GM12878 (cell line): ENCODE data around the gene TXNL4A. TPM values are rescaled to one million over a fixed set of nuclear protein-coding genes. Genes with fewer than 3 reads are reported as not detected.

Source experiments
- ATF7 ChIP-seq: fragments of 450-650 bp; IDR thresholded peaks from 2 replicates; pipeline ENCODE4 v1.6.1; 2016; ENCODE audit warnings: low read depth, mild to moderate bottlenecking
- BCLAF1 ChIP-seq: fragments of 450-650 bp; IDR thresholded peaks from 2 replicates; pipeline ENCODE4 v1.6.1; 2017; ENCODE audit warnings: antibody characterized with exemption, mild to moderate bottlenecking, moderate library complexity
- BMI1 ChIP-seq: fragments of 450-650 bp; IDR thresholded peaks from 2 replicates; pipeline ENCODE4 v1.6.1; 2016; ENCODE audit warnings: mild to moderate bottlenecking, moderate library complexity, borderline replicate concordance
- BRCA1 ChIP-seq: IDR thresholded peaks from 2 replicates; pipeline ENCODE4 v1.6.1; 2011; ENCODE audit warnings: low read depth, low read length, improper control_type of control experiment
- CEBPB ChIP-seq, 2 experiments: fragments of 150-350 bp in 1 of 2; IDR thresholded peaks; 2 replicates each; pipeline ENCODE4 v1.6.1; 2012 to 2014; ENCODE audit warnings: low read depth in 2 of 2, low read length in 2 of 2, borderline replicate concordance in 1 of 2, inconsistent platforms in 1 of 2
- CEBPZ ChIP-seq: fragments of 150-350 bp; IDR thresholded peaks from 2 replicates; pipeline ENCODE4 v1.6.1; 2016; ENCODE audit warnings: low read depth, low read length
- CHD2 ChIP-seq: IDR thresholded peaks from 2 replicates; pipeline ENCODE4 v1.6.1; 2011; ENCODE audit warnings: low read depth, low read length, improper control_type of control experiment, borderline replicate concordance
- CREB1 ChIP-seq: IDR thresholded peaks from 2 replicates; pipeline ENCODE4 v1.6.1; 2012; ENCODE audit warnings: low read depth, mild to moderate bottlenecking, inconsistent platforms
- DPF2 ChIP-seq: fragments of 450-650 bp; IDR thresholded peaks from 2 replicates; pipeline ENCODE4 v1.6.1; 2017; ENCODE audit warnings: mild to moderate bottlenecking
- EED ChIP-seq: sonication (generic); IDR thresholded peaks from 2 replicates; pipeline ENCODE4 v1.6.1; 2016; ENCODE audit warnings: antibody characterized with exemption, low read depth
- FOXK2 ChIP-seq: fragments of 450-650 bp; IDR thresholded peaks from 2 replicates; pipeline ENCODE4 v1.6.1; 2017; ENCODE audit warnings: mild to moderate bottlenecking, moderate library complexity
- HDAC2 ChIP-seq: fragments of 200-600 bp; sonication (generic); IDR thresholded peaks from 2 replicates; pipeline ENCODE4 v1.6.1; 2017
- HDGF ChIP-seq: fragments of 450-650 bp; IDR thresholded peaks from 2 replicates; pipeline ENCODE4 v1.6.1; 2016; ENCODE audit warnings: antibody characterized with exemption
- IRF4 ChIP-seq: IDR thresholded peaks from 2 replicates; pipeline ENCODE4 v1.6.1; 2011; ENCODE audit warnings: low read depth, low read length
- KDM1A ChIP-seq: fragments of 200-600 bp; sonication (generic); IDR thresholded peaks from 2 replicates; pipeline ENCODE4 v1.6.1; 2016; ENCODE audit warnings: borderline replicate concordance
- KLF5 ChIP-seq: fragments of 450-650 bp; IDR thresholded peaks from 2 replicates; pipeline ENCODE4 v1.6.1; 2014; ENCODE audit warnings: mild to moderate bottlenecking; ENCODE audit not compliant: partially characterized antibody
- MXI1 ChIP-seq: fragments of 150-350 bp; IDR thresholded peaks from 2 replicates; pipeline ENCODE4 v1.6.1; 2011; ENCODE audit warnings: low read depth, mild to moderate bottlenecking, inconsistent platforms, low read length, improper control_type of control experiment
- NBN ChIP-seq: fragments of 450-650 bp; IDR thresholded peaks from 2 replicates; pipeline ENCODE4 v1.6.1; 2016
- POLR2A ChIP-seq: IDR thresholded peaks from 2 replicates; pipeline ENCODE4 v1.6.1; 2011; ENCODE audit warnings: low read depth, mild to moderate bottlenecking, low read length
- RB1 ChIP-seq: fragments of 450-650 bp; formaldehyde crosslinking; IDR thresholded peaks from 2 replicates; pipeline ENCODE4 v1.6.1; 2017; ENCODE audit warnings: mild to moderate bottlenecking, borderline replicate concordance
- RUNX3 ChIP-seq: IDR thresholded peaks from 2 replicates; pipeline ENCODE4 v1.6.1; 2012; ENCODE audit warnings: low read length, inconsistent platforms
- SIN3A ChIP-seq: IDR thresholded peaks from 2 replicates; pipeline ENCODE4 v1.6.1; 2012; ENCODE audit warnings: low read depth, low read length, improper control_type of control experiment
- SP1 ChIP-seq: IDR thresholded peaks from one replicate; pipeline ENCODE4 v1.6.1; 2011; ENCODE audit warnings: low read depth, low read length
- SREBF1 ChIP-seq: IDR thresholded peaks from 2 replicates; pipeline ENCODE4 v1.6.1; 2012; ENCODE audit warnings: mild to moderate bottlenecking, low read length
- TCF3 ChIP-seq: IDR thresholded peaks from 2 replicates; pipeline ENCODE4 v1.6.1; 2012; ENCODE audit warnings: low read depth, mild to moderate bottlenecking, low read length, borderline replicate concordance; ENCODE audit not compliant: insufficient read depth
- TCF7 ChIP-seq: IDR thresholded peaks from 2 replicates; pipeline ENCODE4 v1.6.1; 2014; ENCODE audit warnings: antibody characterized with exemption, borderline replicate concordance
- WRNIP1 ChIP-seq: IDR thresholded peaks from 2 replicates; pipeline ENCODE4 v1.6.1; 2011; ENCODE audit warnings: low read depth, low read length, improper control_type of control experiment, borderline replicate concordance
- YY1 ChIP-seq: IDR thresholded peaks from 2 replicates; pipeline ENCODE4 v1.6.1; 2011; ENCODE audit warnings: low read depth, mild to moderate bottlenecking, low read length
- ZBTB33 ChIP-seq: fragments of 450-650 bp; IDR thresholded peaks from 2 replicates; pipeline ENCODE4 v1.6.1; 2017; ENCODE audit warnings: mild to moderate bottlenecking
- polyA plus RNA-seq, 11 experiments: library from polyadenylated mRNA; depleted of rRNA in 4 of 11; unstranded in 6 of 11; stranded (reverse) in 5 of 11; fragments of >200 nt; fragmentation: Nextera tagmentation in 4 of 11; fragmentation: Illumina TruSeq in 1 of 11; extraction: Ambion mirVana in 4 of 11; extraction: Trizol in 1 of 11; gene quantifications; 1 replicate in 1 of 11; 2 replicates in 10 of 11; pipeline versions ENCODE4 v1.2.1 to v1.2.3, GENCODE V29; 2011 to 2016; ENCODE audit warnings: inconsistent platforms in 2 of 11, missing spikeins in 2 of 11, low read depth in 1 of 11
- total RNA-seq, 4 experiments: library from RNA; depleted of rRNA in 3 of 4; stranded (reverse); fragments of >200 nt in 3 of 4; fragmentation: Illumina TruSeq in 1 of 4; extraction: Trizol in 1 of 4; gene quantifications; 2 replicates each; pipeline versions ENCODE4 v1.2.1 to v1.2.3, GENCODE V29; 2013 to 2021

Gene TXNL4A
- total and polyA plus RNA-seq, 10 of the 15 experiments (the other 5 are each of a cell fraction or from before 2014, with no cell fraction given), result 38.4 to 329 (median 128) TPM

GRCh38 chr18:80022613-80023012, 34.2 kb upstream of the TXNL4A start (continued):
- TF ChIP-seq RB1 (peak; percentile 21; the same call in 1 of the 2 replicates), TCF3 (no peak), WRNIP1 (0 out of 2 replicates have a peak, but pooled peaks have one; percentile 47), POLR2A (no peak), BMI1 (no peak), CEBPB (IDR thresholded peaks at IDR 0.05; ENCODE audit: borderline replicate concordance in 1 of 2, low read depth in 2 of 2, low read length in 2 of 2) (no peak), CEBPZ (peak; percentile 83), ZBTB33 (no peak), CREB1 (no peak), BCLAF1 (no peak), EED (no peak), SIN3A (no peak), IRF4 (no peak), MXI1 (no peak), SP1 (peak; percentile 69), KLF5 (peak; percentile 81), CHD2 (no peak), FOXK2 (no peak), RUNX3 (no peak), HDAC2 (no peak), NBN (0 out of 2 replicates have a peak, but pooled peaks have one; percentile 20), ATF7 (0 out of 2 replicates have a peak, but pooled peaks have one; percentile 22), DPF2 (no peak), HDGF (no peak), KDM1A (no peak), YY1 (peak; percentile 59), BRCA1 (no peak), SREBF1 (no peak), TCF7 (no peak)
